Activated CD4-positive, alpha-beta T cell treated with anti-CD3 and anti-CD28 coated beads, Interleukin-2, amount 50 U/mL, for 24 hours (primary cell): ENCODE results near the gene KCNJ1.

Experiments used
- DNase-seq, 2 donors: peaks; one replicate each; pipeline ENCODE4 v3.0.0-alpha.2; 2020; ENCODE audit warnings: low read depth in 1 of 2, low spot score in 1 of 2

The KCNJ1 gene

DNA sequence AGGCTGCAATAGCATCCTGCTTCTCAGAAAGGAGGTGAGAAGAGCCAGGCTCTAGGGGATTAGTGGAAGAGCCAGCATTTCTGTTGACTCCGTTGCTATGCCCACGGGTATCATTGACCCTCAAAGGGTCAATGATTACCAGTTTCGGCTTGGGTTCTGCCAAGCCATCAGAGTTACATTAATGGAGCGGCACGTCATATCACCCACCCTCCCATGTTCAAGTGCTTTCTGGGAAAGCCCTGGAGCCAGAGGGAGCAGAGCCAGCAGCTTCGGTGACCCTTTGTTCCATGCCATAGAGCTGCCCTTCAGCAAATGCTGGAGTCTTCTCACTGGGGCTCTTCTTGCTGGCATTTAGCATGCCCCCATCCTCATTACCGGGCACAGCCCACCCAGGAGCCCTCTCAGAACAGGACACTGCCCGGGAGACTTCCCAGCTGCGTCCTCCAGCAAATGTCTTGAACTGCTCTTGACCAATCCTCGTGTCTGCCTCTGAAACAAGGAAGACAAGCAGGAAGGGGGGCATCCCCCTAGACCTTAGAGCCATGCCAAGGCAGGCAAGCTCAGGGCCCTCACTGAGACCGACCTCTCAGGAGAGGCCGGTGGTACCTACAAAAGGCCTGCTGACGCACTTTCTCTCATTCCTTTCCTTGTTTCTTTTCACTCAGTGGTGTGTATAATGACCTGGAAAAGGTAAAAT, 14.6 kb downstream of the KCNJ1 start:
- DNase-seq: no peak

GRCh38 chr11:128848815-128849455, 18.2 kb downstream of the KCNJ1 start:
- DNase-seq: peak in 1 of 2 donors; percentile 49

DNA sequence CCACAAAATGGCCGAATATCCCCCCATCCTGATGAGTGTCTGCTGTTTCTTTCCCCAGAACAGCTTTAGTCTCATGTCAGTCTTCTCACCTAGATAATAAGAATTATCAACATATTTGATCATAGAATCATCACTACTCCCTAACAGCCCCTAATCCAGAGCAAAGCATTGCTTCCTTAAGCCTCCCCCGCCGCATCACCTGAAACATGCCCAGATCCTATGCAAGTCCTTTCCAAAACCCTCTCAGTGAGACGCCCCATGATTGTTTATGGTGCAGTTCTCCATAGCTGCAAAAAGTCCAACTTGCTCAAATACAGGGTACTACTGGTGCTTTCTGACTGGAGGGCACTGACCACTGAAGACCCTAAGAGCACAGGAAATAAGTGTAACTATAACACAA, 20.1 kb downstream of the KCNJ1 start:
- DNase-seq: no peak

GRCh38 chr11:128845334-128845780, 21.7 kb downstream of the KCNJ1 start:
- DNase-seq: no peak

GRCh38 chr11:128843198-128843785, 23.8 kb downstream of the KCNJ1 start:
- DNase-seq: no peak

DNA sequence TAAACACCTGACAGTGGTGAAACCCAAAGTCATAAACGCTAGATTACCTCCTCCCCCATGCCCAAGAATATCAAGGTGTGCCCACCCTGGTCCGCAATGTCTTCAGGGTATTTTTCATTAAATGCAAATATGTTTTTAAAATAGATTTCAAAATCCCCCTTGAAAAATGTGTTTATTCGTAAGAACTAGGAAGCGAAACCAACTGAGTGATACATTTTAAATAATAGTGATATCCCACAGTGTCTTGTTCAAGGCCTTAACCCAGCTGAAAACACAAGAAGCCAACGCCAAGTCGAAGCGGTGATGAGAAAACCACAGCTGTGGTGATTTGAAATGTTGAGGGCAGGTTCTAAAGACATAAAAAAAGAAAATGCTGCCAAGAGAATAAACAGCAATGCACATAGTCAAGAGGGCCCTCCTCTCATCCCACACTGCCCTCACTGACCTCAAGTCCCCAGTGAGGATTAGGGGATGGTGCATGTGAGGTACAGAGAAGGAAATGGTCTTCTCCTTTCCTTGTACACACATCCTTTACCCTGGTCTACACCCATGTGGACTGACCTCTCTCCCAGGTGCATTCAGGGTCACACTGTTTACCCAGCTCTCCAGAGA, 25.5 kb downstream of the KCNJ1 start:
- no peak for DNase-seq

DNA sequence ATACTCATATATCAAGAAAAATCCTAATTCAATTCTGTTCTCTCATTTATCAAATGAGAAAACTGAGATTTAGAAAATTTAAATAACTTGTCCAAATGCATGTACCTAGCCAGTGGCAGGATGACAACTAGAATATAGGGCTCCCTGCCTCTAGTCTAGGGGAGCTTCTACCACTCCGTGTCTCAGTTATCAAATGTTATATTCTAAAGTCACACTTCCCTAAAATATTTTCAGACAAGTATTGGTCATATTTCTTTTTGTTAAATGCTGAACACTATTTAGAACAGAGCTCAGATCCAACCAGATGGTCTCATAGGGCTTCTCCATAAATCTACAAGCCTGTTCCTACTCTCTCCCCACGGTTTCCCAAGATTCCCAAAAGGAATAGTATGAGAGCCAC, 26.3 kb downstream of the KCNJ1 start:
- no peak for DNase-seq

DNA sequence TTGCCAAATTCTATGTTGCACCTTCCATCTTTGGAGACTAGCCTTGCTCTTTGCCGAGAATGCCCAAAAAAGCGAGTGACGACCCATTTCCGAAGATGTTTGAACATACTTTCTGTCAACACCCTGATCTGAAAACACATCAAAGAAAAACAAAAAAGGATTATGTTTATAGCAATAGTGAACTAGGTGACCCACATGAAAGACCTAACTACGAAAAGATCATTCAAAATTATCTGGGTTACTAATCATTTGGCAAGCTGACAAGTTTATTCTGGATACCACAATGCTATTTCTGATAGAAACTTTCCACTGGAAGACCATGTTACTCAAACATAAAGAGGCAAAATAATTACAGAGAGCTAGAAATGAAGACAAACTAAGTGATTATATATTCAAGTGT, 27.0 kb downstream of the KCNJ1 start:
- DNase-seq: no peak

DNA sequence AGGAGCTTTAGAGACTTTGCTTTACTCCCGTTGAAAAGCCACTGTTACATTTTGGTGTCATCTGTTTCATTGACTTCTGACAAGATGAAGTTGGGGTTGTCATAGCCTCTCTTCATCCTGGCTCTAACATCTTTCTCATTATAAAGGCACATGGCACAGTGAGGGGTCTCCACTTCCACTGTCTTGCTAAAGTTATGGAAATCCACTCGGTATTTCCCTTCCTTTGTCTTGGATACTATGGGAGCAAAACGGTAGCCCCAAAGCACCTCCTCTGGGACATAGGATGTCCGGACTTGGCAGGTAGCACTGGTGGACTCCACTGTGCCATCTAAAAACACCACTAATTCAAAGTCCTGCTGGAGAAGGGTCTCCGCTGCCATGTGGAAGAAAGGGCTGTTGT, 28.0 kb downstream of the KCNJ1 start:
- DNase-seq: no peak

- DNase-seq: no peak
Observed at GRCh38 chr11:128837627-128838026, 29.5 kb downstream of the KCNJ1 start.

DNA sequence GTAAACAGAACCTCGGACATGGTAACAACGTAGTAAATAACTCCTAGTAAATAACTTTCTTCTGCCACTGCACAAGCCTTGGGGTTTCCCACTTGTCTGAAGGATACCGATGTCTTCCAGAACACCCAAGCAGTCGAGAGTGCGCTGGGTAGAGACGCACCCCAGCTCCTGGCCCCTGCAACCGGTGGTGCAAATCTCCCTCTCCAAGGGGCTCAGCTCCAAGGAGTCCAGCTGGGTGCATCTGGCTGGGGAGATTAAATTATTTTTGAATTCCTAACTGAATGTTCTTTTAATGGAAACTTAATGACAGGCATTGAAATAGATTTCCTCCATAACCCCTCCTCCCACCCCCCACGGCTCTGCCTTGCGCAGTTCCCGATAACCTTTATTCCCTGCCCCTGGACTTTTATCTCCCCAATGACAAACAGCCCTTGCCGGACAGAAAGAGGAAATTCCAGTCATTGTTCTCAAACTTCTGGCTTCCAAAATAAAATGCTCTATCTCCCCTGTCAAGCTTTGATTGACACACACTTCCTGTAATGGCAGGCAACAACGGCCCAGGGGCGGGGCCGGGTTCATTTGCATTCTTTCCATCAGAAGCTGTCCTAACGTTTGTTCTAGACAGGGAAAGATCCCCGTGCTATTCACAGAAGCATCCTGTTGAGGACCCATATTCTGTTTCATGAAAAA, 31.2 kb downstream of the KCNJ1 start:
- no peak for DNase-seq

DNA sequence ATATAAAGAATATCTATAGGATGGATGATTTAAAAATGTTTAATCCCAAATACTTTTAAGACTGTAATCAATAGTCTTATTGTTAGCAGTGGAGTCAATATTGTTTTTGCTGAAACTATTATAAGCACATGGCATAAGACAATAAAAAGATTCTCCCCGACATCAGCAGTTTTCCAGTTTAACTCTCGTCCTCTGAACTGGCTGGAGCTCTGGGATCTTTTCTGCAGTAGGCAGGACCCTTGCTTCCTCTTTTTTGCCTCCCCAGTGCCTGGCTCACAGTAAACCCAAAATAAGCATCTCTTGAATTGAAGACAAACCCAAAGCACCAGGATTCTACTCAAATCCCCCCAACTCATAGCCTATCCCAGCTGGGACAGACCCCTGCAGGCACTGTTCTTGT, 32.9 kb downstream of the KCNJ1 start:
- no peak for DNase-seq

GRCh38 chr11:128832121-128832497, 35.0 kb downstream of the KCNJ1 start:
- no peak for DNase-seq

- peak; percentile 86 to 89 for DNase-seq
Observed at GRCh38 chr11:128831174-128832120, 35.6 kb downstream of the KCNJ1 start.

- peak in 1 of 2 donors; percentile 21 for DNase-seq
Observed at GRCh38 chr11:128830290-128831173, 36.6 kb downstream of the KCNJ1 start.

DNA sequence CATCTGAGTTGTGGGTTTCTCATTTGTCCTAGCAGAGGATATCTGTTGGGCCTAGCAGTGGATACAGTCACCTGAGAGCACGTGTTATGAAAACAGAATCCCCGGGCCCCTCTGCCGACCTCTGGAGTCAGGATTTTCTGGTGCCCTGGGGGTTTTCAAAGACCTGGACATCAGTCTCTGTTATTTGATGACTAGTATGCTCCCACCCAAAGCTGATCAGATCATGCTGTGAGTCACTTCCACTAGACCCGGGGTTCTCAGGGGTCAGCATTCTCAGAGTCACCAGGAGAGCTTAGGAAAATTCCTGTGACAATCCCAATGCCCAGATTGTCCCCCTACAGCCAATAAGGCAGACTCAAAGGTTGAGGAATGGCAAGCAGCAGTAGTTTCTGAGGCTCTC, 38.7 kb downstream of the KCNJ1 start:
- no peak for DNase-seq

GRCh38 chr11:128827191-128827893, 39.8 kb downstream of the KCNJ1 start:
- DNase-seq: no peak

- DNase-seq: no peak
Observed at GRCh38 chr11:128825050-128825784, 41.9 kb downstream of the KCNJ1 start.
